Bronchial epithelial cell (primary cell): Measurements from ENCODE around the gene CARHSP1. TPM values are rescaled to one million over a fixed set of nuclear protein-coding genes. Genes with fewer than 3 reads are reported as not detected.

Source experiments
- DNase-seq: peaks from one replicate; pipeline ENCODE4 v3.0.0-alpha.2; 2010; ENCODE audit warnings: low read depth
- FAIRE-seq: peaks from 2 replicates; lab custom pipeline; 2011; peaks lifted over from hg19 to GRCh38; lab: Jason Lieb, UNC
- H3K27me3 ChIP-seq: 2 replicates; pipeline ENCODE4 v1.5.1; 2011; ENCODE audit warnings: low read length; ENCODE audit not compliant: control insufficient read depth, insufficient read depth
- H3K36me3 ChIP-seq: 2 replicates; pipeline ENCODE4 v1.5.1; 2011; ENCODE audit warnings: low read length; ENCODE audit not compliant: control insufficient read depth, insufficient read depth
- H3K4me3 ChIP-seq: 2 replicates; pipeline ENCODE4 v1.5.1; 2011; ENCODE audit warnings: mild to moderate bottlenecking, low read depth, low read length, control low read depth
- total RNA-seq: library from RNA; depleted of rRNA; stranded (reverse); fragments of >200 nt; gene quantifications from 2 replicates; pipeline ENCODE4 v1.2.1, GENCODE V29; 2014
- TF ChIP-seq, protein P1 (sequence below): IDR thresholded peaks from 2 replicates; pipeline ENCODE4 v1.5.1; 2011; ENCODE audit warnings: mild to moderate bottlenecking, moderate library complexity, low read length, control low read depth, inconsistent platforms; ENCODE audit not compliant: insufficient read depth, severe bottlenecking

Gene CARHSP1
- total RNA-seq, 1 donor from 2014 or later, result 63.7 TPM

DNA sequence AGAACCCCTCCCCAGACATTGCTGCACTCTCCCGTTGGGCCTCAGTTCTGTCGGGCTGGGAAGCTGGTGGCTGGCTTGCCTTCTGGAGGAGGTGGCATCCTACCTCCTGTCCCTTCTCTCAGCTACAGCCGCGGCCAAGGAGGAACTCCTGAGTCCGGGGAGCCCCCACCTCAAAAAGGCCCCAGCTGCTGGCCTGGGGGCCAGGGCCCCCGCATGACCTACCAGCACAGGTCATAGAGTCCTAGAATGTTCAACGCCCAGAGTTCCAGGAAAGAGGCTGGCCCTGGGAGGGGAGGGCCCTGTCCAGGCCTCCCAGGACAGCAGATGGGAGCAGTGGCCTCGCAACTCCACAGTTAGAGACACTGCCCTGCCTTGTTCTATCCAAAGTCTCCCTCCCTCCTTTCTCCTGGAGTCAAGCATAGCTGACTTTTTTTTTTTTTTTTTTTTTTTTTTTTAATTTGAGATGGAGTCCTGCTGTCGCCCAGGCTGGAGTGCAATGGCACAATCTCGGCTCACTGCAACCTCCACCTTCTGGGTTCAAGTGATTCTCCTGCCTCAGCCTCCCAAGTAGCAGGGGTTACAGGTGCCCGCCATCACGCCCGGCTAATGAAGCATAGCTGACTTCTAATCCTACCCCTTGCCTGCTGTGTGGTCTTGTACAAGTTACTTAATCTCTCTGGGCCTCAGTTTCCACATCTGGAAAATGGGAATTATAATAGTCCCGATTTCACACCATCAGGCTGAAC is 7.1 kb downstream of the CARHSP1 start:
- Histone ChIP-seq H3K36me3 (peaks cover 6% of the 10 kb centered on the region), H3K4me3 (no peak overlapping the region), H3K27me3 (no peaks in the 10 kb centered on the region)
- FAIRE-seq, result no peak
- DNase-seq, result no peak
- TF ChIP-seq, protein P1, sequence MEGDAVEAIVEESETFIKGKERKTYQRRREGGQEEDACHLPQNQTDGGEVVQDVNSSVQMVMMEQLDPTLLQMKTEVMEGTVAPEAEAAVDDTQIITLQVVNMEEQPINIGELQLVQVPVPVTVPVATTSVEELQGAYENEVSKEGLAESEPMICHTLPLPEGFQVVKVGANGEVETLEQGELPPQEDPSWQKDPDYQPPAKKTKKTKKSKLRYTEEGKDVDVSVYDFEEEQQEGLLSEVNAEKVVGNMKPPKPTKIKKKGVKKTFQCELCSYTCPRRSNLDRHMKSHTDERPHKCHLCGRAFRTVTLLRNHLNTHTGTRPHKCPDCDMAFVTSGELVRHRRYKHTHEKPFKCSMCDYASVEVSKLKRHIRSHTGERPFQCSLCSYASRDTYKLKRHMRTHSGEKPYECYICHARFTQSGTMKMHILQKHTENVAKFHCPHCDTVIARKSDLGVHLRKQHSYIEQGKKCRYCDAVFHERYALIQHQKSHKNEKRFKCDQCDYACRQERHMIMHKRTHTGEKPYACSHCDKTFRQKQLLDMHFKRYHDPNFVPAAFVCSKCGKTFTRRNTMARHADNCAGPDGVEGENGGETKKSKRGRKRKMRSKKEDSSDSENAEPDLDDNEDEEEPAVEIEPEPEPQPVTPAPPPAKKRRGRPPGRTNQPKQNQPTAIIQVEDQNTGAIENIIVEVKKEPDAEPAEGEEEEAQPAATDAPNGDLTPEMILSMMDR, result no peak

DNA sequence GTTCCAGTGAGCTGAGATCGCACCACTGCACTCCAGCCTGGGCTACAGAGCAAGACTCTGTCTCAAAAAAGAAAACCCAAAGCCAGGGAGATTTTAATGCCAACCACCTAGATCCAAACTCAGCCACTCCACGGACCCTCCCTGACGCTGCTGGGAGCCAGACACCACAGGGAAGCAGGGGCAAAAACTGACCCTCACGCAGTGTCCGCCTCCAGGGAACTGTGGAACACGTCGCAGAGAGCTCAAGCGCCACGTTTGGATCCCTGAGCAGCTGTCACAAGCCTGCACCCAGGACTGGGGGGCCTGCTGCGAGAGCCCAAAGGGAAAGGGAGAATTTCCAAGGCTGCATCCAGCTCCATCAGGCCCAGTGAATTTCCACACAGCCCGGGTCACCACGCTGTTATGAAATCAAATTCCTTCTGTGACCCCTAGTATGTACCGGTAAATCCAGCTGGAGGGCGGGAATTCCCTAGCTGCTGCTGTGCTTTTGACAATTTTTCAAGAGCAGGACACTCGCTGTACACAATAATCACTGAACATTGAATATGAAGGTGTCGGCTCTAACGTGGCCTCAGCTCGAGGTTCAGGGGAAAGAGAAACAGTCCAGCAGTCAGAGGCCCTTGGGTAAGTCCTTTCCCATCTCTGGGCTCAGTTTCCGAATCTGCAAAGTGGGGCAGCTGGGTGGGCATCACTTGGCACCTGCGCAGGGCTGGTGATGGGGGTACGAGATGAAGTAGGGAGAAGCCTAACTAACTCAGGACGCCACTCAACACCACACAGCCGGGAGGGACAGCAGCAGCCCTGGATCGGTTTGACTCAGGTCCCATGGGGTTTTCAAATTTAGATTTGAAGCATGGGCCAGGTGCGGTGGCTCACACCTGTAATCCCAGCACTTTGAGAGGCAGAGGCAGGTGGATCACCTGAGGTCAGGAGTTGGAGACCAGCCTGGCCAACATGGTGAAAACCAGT is 8.6 kb downstream of the CARHSP1 start:
- Histone ChIP-seq H3K27me3 (no peaks in the 10 kb centered on the region), H3K36me3 (peaks cover 9% of the 10 kb centered on the region), H3K4me3 (no peak overlapping the region)
- DNase-seq, result no peak
- no peak for FAIRE-seq
- TF ChIP-seq, protein P1, result no peak

DNA sequence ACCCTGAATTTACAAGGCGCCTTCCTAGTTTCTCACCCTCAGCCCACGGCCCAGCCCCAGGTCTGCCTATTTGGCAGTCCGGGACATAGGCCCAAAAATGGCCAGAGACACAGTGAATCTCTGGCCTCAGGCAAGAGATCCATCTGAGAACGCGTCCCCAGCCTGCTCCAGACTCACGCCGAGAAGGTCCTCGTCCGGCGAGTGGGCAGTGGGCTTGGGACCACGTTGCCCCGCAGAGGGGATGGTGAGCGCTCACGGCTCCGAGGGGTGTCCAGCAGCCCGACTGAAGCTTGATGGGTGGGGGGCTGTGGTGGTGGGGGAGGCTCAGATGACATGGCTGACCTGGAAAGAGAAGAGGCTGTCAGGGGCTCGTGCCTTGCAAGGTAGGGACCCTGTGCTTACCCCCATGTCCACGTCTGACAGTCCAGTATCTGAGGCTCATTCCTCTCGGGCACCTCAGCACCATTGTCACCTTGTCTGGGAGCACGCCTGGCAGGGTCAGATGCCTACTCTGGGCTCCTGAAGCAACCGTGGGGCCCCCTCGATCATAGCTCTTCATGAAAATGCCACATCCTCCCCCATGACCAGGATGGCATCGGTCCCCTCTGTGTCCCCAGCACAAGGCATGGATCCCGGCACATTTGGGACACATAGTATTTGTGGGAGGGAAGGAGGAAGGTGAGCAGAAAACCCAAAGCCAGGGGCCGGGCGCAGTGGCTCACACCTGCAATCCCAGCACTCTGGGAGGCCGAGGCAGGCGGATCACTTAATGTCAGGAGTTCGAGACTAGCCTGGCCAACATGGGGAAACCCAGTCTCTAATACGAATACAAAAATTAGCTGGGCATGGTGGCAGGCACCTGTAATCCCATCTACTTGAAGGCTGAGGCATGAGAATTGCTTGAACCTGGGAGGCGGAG is 9.6 kb downstream of the CARHSP1 start:
- DNase-seq (no peak), FAIRE-seq (no peak)
- Histone ChIP-seq H3K27me3 (no peaks in the 10 kb centered on the region), H3K4me3 (no peak overlapping the region), H3K36me3 (peaks cover 11% of the 10 kb centered on the region)
- TF ChIP-seq, protein P1, result no peak

DNA sequence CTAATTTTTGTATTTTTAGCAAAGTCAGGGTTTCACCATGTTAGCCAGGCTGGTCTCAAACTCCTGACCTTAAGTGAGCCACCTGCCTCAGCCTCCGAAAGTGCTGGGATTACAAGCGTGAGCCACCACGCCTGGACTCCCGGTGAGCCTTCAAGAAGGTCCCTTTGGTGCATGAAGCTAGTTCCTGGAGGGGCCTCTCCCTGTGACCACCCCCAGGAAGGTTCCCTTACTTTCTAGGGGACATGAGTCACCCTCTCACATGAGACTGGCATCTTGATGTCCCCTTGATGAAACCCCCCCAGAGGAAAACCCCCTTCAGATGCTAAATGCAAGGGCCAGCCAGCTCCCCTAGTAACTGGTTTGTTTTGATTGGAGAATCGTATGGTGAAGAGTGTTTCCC is 12.8 kb downstream of the CARHSP1 start:
- Histone ChIP-seq H3K27me3 (no peaks in the 10 kb centered on the region), H3K36me3 (peaks cover 10% of the 10 kb centered on the region), H3K4me3 (no peak overlapping the region)
- DNase-seq (no peak), FAIRE-seq (no peak)
- TF ChIP-seq, protein P1, result no peak

DNA sequence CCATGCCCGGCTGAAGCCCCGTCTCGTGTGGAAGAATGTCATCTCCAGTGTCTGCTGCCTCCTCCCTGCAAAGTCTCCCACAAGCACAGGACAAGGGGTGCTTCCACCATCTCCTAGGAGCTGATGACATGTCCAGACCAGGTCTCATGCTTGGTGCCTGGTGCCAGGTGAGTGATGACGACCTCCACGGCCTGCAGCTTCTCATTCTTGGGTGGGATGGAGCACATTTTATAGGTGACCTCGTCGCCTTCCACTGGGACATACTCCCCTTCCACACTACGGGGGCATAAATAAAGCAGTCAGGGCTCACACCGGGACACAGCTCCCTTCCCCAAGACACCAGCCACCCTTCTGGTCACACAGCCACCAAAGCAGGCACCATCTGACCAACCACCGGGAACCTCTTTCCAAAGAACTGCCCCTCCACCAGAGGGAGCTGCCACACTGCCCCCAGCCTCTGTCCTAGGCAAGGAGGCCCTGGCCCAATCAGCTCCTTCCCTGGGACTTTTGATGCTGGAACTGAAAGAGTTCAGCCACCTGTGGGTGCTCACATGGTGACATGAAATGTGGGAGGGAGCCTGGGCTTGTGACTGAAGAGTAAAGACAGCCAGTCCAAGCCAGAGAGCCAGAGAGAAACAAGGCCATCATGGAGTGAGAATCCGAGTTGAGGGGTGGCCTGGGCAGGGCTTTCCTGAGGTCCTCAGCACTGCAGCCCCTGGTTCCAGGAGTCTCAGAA is 13.6 kb downstream of the CARHSP1 start:
- TF ChIP-seq, protein P1, result peak; percentile 21
- H3K27me3 ChIP-seq, result no peaks in the 10 kb centered on the region
- no peak for FAIRE-seq
- H3K4me3 ChIP-seq, result no peak overlapping the region
- DNase-seq, result no peak
- peaks cover 10% of the 10 kb centered on the region for H3K36me3 ChIP-seq
